Measurements from ENCODE around the gene RAB17.

GRCh38 chr2:237604960-237605359 lies 14.4 kb upstream of the RAB17 start:
- TF ChIP-seq MAFK (IDR thresholded peaks at IDR 0.05; ENCODE audit: low read depth, low read length) (no peak), CBX8 (IDR thresholded peaks at IDR 0.05; ENCODE audit: borderline replicate concordance, low read depth, low read length) (no peak), JUND (IDR thresholded peaks at IDR 0.05; ENCODE audit: low read length) (no peak), TBP (IDR thresholded peaks at IDR 0.05; ENCODE audit: low read depth, low read length) (no peak)

All from H1 (cell line).